NCI-H2107 treated with DMSO at 0.1 percent for 48 hours (cell line): ENCODE data around the gene LMF2.

Experiments
- DNase-seq: peaks from one replicate; lab custom pipeline; 2025; ENCODE audit not compliant: unreplicated experiment; lab: John Stamatoyannopoulos, UW

LMF2 gene

GRCh38 chr22:50465066-50465930 lies 42.2 kb downstream of the LMF2 start:
- DNase-seq, result no peak

GRCh38 chr22:50464451-50464850 lies 43.1 kb downstream of the LMF2 start:
- DNase-seq, result no peak

- DNase-seq, result no peak
Observed at GRCh38 chr22:50463188-50463900, 44.2 kb downstream of the LMF2 start.

GRCh38 chr22:50461979-50462540 lies 45.4 kb downstream of the LMF2 start:
- DNase-seq, result no peak

GRCh38 chr22:50461536-50461935 lies 46.0 kb downstream of the LMF2 start:
- no peak for DNase-seq

GRCh38 chr22:50460938-50461337 lies 46.6 kb downstream of the LMF2 start:
- DNase-seq, result no peak

- no peak for DNase-seq
Observed at GRCh38 chr22:50459496-50460140, 47.9 kb downstream of the LMF2 start.

- no peak for DNase-seq
Observed at GRCh38 chr22:50459016-50459415, 48.5 kb downstream of the LMF2 start.

GRCh38 chr22:50456466-50457234 lies 50.9 kb downstream of the LMF2 start:
- no peak for DNase-seq

GRCh38 chr22:50456026-50456425 lies 51.5 kb downstream of the LMF2 start:
- DNase-seq, result no peak

GRCh38 chr22:50455201-50455600 lies 52.3 kb downstream of the LMF2 start:
- DNase-seq, result no peak

GRCh38 chr22:50454556-50455075 lies 52.9 kb downstream of the LMF2 start:
- no peak for DNase-seq
